Measurements from ENCODE around the gene ZNF554.
"Not testable (repeated sequence)": the region's sequence is repeated elsewhere in the genome, so short reads cannot be mapped to it uniquely, and the experiment has no call there.

- TF ChIP-seq POLR2A (IDR thresholded peaks at IDR 0.05), result not testable (repeated sequence)
- peak in 2 of 4 experiments; percentile 13 to 40 for TF ChIP-seq CTCF (IDR thresholded peaks at IDR 0.05)
These were observed 52.5 kb downstream of the ZNF554 start for GRCh38 chr19:2872175-2872574.
